K562 (cell line): Measurements from ENCODE around the gene MED15. TPM values are rescaled to one million over a fixed set of nuclear protein-coding genes. Genes with fewer than 3 reads are reported as not detected.
A peak's percentile ranks its signal among the peaks of the same experiment; 100 is the strongest.

Source experiments
- ARID3B ChIP-seq: fragments of 250-450 bp; sonication (Bioruptor Pico); IDR thresholded peaks from 2 replicates; pipeline ENCODE4 v1.4.0; 2020; ENCODE audit warnings: borderline replicate concordance
- BRD4 ChIP-seq: fragments of 200-600 bp; sonication (generic); IDR thresholded peaks from 2 replicates; pipeline ENCODE4 v1.6.1; 2017; ENCODE audit warnings: inconsistent platforms
- FOXA3 ChIP-seq, 2 experiments: fragments of 450-650 bp in 1 of 2; sonication (generic) in 1 of 2; formaldehyde crosslinking; IDR thresholded peaks in 1 of 2; conservative IDR thresholded peaks in 1 of 2; 2 replicates each; pipeline versions ENCODE4 v1.4.0 to v1.8.0; 2020 to 2022; ENCODE audit warnings: mild to moderate bottlenecking in 2 of 2, missing genetic modification reagents in 1 of 2
- HMG20B ChIP-seq: fragments of 250-450 bp; sonication (Bioruptor Pico); IDR thresholded peaks from 2 replicates; pipeline ENCODE4 v1.5.0; 2021; ENCODE audit warnings: mild to moderate bottlenecking
- RBM15 ChIP-seq: fragments of 200-400 bp; formaldehyde crosslinking; IDR thresholded peaks from 2 replicates; pipeline ENCODE4 v1.6.1; 2018; ENCODE audit warnings: mild to moderate bottlenecking, low read length, moderate library complexity; ENCODE audit not compliant: insufficient read depth
- REST ChIP-seq, 2 experiments: fragments of 450-650 bp; formaldehyde crosslinking in 1 of 2; IDR thresholded peaks; 2 replicates each; pipeline versions ENCODE4 v1.4.0 to v1.6.1; 2014 to 2020; ENCODE audit warnings: mild to moderate bottlenecking in 2 of 2, borderline replicate concordance in 1 of 2, low read depth in 1 of 2
- ZC3H4 ChIP-seq: sonication (generic); formaldehyde crosslinking; IDR thresholded peaks from 2 replicates; pipeline ENCODE4 v1.9.0; 2021; ENCODE audit warnings: missing genetic modification reagents, borderline replicate concordance
- ZNF124 ChIP-seq: sonication (generic); formaldehyde crosslinking; IDR thresholded peaks from 2 replicates; pipeline ENCODE4 v1.8.1; 2022; ENCODE audit warnings: missing genetic modification reagents
- ZNF518B ChIP-seq: fragments of 250-450 bp; sonication (Bioruptor Pico); IDR thresholded peaks from 2 replicates; pipeline ENCODE4 v1.5.0; 2021; ENCODE audit warnings: mild to moderate bottlenecking, moderate library complexity
- ZNF561 ChIP-seq: fragments of 450-650 bp; formaldehyde crosslinking; conservative IDR thresholded peaks from 2 replicates; pipeline ENCODE4 v1.4.0; 2020; ENCODE audit warnings: mild to moderate bottlenecking, moderate library complexity
- ZNF830 ChIP-seq: fragments of 250-450 bp; sonication (Bioruptor Pico); IDR thresholded peaks from 2 replicates; pipeline ENCODE4 v1.5.0; 2021; ENCODE audit warnings: mild to moderate bottlenecking
- polyA plus RNA-seq, 8 experiments: library from polyadenylated mRNA; depleted of rRNA in 4 of 8; stranded (reverse) in 5 of 8; unstranded in 3 of 8; fragments of >200 nt; fragmentation: Nextera tagmentation in 2 of 8; fragmentation: Illumina TruSeq in 1 of 8; extraction: Ambion mirVana in 2 of 8; extraction: Trizol in 1 of 8; gene quantifications; 2 replicates each; pipeline versions ENCODE4 v1.2.1 to v1.2.3, GENCODE V29; 2011 to 2014; ENCODE audit warnings: inconsistent platforms in 1 of 8, missing spikeins in 1 of 8
- total RNA-seq, 7 experiments: library from RNA; depleted of rRNA in 6 of 7; stranded (reverse); fragments of >200 nt in 6 of 7; fragmentation: Illumina TruSeq in 2 of 7; extraction: Trizol in 2 of 7; gene quantifications; 2 replicates each; pipeline versions ENCODE4 v1.2.1 to v1.2.3, GENCODE V29; 2011 to 2021; ENCODE audit warnings: low replicate concordance in 1 of 7

Gene MED15
- total and polyA plus RNA-seq, 9 of the 15 experiments (the other 6 are each of a cell fraction or from before 2014, with no cell fraction given) = 4.0 to 271 (median 60.1) TPM

- no peak for TF ChIP-seq REST (IDR thresholded peaks at IDR 0.05; ENCODE audit: borderline replicate concordance)
- peak; percentile 89 for TF ChIP-seq REST (CRISPR knock-in tag; IDR thresholded peaks at IDR 0.05; ENCODE audit: low read depth)
- TF ChIP-seq BRD4 = peak; percentile 97
- TF ChIP-seq ZC3H4 (CRISPR knock-in tag) = no peak
- no peak for TF ChIP-seq ZNF518B (CRISPR knock-in tag)
- no peak for TF ChIP-seq HMG20B (CRISPR knock-in tag)
- TF ChIP-seq RBM15 = no peak
- no peak for TF ChIP-seq ZNF124 (CRISPR knock-in tag)
- no peak; the same call in none of the 2 replicates for TF ChIP-seq ARID3B (CRISPR knock-in tag)
- no peak; a peak in 1 of 4 replicates for TF ChIP-seq FOXA3 (CRISPR knock-in tag; conservative IDR thresholded peaks at IDR 0.05 in 1 of 2, IDR thresholded peaks at IDR 0.05 in 1 of 2)
- no peak for TF ChIP-seq ZNF830 (CRISPR knock-in tag)
- peak; percentile 85; the same call in 1 of the 2 replicates for TF ChIP-seq ZNF561 (CRISPR knock-in tag)
These were observed 11.3 kb upstream of the MED15 start (continued) for GRCh38 chr22:20495861-20496681.
